NCI-H1092 treated with DMSO at 0.1 percent for 48 hours (cell line): ENCODE results near the gene PTPRM.

ENCODE experiments used
- DNase-seq: peaks from one replicate; lab custom pipeline; 2025; lab: John Stamatoyannopoulos, UW

PTPRM gene

DNA sequence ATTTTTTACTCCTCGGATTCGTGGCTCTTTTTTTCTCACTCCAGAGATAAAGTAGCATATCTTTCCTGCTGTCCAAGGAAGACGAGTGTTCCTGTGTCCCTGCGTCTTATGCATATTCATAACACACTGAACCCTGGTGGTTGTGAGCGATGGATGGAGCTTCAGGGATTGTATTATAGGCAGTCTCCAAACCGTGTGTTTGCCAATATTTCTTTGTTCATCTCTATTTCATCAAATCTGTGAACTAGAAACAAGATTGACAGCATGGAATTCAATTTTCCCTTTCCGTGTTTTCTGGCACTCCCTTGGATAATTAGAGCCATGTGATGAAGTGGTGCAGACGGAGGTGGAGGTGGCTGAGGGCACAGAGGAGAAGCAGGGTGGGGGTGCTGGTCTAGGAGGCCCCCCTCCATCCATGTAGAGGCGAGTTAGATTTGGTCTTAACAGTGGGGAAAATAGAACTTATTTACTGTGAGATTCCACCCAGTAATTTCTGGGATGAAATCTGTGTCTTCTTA is 240.9 kb downstream of the PTPRM start:
- DNase-seq: no peak

GRCh38 chr18:7808992-7809391 is 241.9 kb downstream of the PTPRM start:
- no peak for DNase-seq

DNA sequence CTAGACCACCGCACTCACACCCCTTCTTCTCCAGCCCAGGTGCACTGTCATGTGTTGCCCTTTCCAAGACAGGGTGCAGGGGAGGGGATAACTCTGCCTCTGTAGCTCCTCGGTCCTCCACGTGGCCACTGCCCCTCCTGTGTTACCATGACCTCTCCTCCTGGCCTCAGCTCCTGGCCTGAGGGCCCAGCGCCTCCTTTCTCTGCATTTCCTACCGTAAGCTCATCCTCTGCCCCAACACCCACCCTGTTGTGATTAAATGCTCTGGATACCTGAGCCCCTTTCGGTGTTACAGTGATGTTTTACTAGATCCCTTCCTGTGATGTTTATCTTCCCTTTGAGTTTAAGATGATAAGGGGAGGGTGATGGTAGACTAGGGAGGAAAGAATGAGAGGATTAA is 242.3 kb downstream of the PTPRM start:
- no peak for DNase-seq

- DNase-seq: no peak
Observed at GRCh38 chr18:7809978-7810377, 242.9 kb downstream of the PTPRM start.

DNA sequence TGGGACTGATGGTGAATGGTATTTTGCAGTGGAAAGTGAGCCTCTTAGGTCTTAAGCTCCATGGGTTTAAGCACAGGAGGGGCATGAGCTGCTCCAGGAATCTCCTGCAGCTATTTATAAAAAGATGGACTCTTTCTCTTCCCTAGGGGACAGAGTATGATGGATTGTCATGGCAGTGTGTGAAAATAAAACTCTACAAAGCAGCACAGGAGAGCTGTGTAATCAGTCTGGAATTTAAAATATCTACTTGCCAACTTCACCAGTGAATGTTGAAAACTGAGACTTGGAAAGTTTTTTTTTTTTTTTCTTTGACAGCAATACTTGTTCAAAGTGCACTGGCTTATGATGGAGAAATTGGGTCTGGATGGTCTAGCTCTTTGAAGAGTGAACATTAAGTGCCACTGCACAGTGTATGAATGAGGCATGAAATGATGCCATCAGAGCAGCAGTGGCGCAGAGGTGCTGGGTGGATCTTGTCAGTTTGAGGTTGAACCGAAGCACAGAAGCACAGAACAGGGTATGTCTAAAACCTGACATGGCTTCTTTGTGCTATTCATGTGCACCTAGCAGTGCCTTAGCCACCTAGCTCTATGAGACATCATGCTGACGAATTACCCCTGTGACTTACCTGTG is 245.4 kb downstream of the PTPRM start:
- no peak for DNase-seq

DNA sequence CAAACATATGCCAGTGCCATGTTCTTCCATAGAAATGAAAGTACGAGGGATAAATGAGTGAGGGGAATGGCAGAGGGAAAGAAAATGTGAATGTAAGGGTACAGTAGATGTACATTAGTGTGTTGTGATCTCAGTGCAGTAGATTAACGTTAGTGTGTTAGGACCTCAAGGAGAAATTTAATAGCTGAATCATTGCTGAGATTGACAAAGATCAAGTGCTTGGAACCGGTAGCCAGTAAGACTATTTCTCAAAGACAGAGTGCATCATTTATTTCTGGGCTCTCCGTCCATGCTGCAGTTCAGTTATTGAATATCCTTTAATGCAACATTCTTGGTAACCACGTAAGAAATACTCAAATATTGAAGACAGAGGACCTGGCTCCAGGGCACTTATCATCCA is 246.0 kb downstream of the PTPRM start:
- DNase-seq: no peak

- DNase-seq: no peak
Observed at GRCh38 chr18:7814754-7815315, 247.7 kb downstream of the PTPRM start.

GRCh38 chr18:7815787-7816186 is 248.7 kb downstream of the PTPRM start:
- DNase-seq: no peak

- DNase-seq: no peak
Observed at GRCh38 chr18:7817575-7818230, 250.6 kb downstream of the PTPRM start.

GRCh38 chr18:7821784-7822183 is 254.7 kb downstream of the PTPRM start:
- DNase-seq: no peak

DNA sequence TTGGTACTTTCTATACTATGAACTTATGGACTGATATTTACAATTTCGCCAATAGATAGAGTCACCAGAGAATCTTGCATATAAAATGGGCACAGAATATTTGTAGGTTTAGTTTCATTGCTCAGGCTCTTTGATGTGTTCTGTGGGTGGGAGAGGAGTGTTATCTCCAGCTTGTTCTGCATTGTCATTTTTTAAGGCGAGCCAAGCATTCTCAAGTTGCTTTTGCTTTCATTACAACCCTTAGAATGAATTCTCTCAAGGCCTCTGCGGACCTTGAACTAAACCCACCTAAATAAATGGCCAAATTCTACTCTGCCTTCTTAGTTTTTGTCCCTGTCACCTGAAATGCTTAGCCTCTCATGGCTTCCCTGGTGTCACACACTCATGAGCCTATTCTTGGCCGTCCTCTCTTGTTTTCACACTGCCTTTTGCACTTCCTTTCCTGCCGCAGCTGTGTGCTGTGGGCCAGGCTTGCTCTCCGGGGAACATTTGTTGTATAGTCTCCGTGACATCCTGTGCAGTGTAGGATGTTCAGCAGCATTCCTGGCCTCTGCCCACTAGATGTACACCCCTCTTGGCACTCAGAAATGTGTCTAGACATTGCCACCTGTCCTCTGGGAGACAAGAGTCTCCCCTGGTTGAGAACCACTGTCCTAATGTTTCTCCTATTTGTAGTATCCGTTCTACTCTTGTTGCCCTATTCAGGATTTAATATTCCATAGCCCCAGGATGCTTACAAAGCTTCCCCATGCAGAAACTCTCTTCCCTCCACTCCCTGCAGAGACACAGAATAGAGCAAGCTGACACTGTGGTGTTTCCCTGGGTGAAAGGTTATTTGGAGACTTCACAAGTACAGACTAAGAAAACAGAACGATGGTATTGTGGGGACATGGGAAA is 255.6 kb downstream of the PTPRM start:
- DNase-seq: no peak

DNA sequence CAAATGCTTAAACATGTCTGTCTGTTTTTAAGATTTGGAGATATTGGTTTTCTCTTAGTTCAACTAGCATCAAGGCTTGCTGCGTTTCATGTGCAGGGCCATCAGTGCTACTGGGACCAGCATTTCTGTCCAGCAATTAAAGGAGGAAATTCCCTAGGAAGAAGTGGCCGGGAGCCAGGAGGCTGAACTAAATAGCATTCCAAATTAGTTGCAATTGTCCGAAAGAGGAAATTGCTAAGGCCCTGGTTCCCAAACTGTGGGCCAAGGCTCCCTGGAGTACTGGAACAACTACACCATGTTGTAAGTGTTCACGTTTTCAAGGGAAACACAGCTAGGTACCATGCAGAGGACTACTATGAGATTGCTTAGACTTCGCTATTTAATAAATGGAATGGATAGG is 257.9 kb downstream of the PTPRM start:
- no peak for DNase-seq

GRCh38 chr18:7830468-7830867 is 263.4 kb downstream of the PTPRM start:
- DNase-seq: no peak

DNA sequence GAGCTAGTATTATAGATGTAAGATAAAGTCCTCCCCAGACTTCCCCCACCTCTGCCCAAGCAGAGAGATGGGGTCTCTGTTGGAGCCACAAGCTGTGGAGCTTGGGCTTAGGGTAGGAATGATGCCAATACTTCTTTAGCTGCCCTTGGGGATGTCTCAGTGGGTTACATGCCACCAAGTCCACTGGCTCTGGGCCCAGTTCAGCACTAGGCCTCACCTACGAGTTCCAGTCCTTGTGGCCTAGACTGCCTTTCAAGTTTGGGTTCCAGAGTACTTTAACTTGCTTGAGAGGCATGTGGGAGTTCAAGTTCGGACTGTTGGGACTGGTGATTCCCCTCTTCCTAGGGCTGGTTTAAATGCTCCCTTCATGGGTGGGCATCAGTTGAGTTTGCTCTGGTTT is 272.4 kb downstream of the PTPRM start:
- no peak for DNase-seq

DNA sequence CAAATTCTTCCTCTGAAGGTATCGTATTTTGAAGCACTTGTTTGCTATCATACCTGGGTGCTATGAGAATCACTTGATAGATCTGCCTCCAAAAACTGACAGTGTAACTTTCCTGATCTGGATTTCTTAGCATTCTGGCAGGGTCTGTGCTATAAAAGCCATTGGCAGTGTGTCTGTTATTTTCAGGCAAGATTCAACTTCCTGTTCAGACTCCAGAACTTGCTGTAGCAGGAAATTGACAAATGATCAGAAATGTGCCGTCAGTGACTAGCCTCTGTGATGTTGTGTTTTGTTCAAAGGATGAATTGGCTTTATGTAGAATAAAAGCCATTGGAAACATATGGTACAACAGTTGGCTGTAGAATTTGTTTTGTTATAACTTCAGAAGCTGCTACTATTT is 273.3 kb downstream of the PTPRM start:
- DNase-seq: no peak

- no peak for DNase-seq
Observed at GRCh38 chr18:7844017-7844416, 276.9 kb downstream of the PTPRM start.

DNA sequence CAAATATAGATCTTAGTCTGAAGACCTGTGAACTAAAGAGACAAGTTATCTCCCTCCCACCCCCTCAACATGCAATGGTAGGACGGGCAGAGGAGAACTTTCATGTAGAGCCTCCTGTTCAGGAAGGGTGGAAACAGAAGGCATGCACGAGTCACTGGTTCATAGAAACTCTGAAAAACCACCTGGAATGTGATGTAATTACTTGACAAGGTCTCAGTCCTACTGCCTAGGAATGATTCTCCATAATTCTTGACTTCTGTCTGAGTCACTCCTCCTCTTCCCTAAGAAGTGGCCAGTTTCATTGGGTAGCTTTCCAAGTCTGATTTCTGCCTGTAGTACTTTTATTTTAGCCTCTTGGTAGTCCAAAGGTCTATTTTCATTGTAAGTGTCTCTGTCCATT is 277.3 kb downstream of the PTPRM start:
- no peak for DNase-seq

GRCh38 chr18:7846335-7846734 is 279.2 kb downstream of the PTPRM start:
- DNase-seq: no peak

GRCh38 chr18:7847357-7848053 is 280.4 kb downstream of the PTPRM start:
- DNase-seq: no peak

DNA sequence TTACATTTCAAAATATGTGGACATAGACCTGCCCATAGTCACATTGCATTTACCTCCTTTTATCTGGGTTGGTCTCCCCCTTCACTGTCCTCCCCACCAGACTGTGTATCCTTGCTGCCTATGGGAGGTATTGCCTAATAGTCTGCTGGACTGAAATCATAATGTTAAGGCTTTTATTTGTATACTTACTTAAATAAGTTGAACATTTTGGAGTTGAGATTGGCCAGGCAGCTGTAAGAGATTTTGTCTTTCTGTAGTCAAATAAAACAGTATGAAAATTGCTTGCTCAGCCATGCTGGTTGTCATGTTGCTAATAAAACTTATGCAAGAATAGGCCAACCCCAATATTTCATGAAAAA is 280.9 kb downstream of the PTPRM start:
- no peak for DNase-seq

GRCh38 chr18:7850446-7850845 is 283.3 kb downstream of the PTPRM start:
- no peak for DNase-seq

DNA sequence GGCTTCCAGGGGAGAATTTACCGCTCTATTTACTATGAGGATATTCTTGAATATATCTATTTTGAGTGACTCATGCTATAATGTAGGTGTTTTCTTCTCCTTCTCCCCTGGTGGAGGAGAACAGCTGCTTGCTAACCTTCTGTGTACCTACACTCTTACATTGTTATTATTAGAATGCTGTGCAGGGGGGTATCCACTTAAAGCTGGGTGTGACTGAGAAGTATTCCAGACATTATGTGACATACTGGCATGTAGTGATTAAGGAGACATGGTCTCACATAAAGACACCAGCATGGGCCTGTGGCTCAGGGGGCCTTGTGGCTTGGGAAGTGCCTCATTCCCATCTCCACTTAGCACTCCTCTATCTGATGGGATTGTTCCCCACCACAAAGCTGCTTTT is 287.9 kb downstream of the PTPRM start:
- no peak for DNase-seq
